ENCODE data around the gene NEO1.
A peak's percentile ranks its signal among the peaks of the same experiment; 100 is the strongest.
"Not testable (repeated sequence)": the region's sequence is repeated elsewhere in the genome, so short reads cannot be mapped to it uniquely, and the experiment has no call there.

Gene NEO1

DNA sequence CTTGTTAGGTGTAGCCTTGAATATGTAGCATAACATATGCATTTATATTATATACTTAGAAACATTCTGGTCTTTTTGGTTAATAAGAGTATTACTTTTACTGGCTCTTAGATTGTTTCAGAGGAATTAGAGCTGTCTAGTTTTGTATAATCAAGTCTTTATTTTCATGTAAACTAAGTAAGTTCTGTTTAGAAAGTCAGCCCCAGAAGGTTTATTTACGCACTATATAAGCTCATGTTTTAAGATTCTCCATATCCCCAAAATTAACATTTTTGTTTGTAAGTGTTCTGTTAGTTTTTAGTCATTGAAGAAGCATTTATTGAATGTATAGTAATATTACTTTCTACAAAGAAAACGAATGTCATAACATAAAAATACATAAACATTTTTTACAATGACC lies 158.4 kb downstream of the NEO1 start:
- DNase-seq (ENCODE audit: low read depth) = no peak

DNA sequence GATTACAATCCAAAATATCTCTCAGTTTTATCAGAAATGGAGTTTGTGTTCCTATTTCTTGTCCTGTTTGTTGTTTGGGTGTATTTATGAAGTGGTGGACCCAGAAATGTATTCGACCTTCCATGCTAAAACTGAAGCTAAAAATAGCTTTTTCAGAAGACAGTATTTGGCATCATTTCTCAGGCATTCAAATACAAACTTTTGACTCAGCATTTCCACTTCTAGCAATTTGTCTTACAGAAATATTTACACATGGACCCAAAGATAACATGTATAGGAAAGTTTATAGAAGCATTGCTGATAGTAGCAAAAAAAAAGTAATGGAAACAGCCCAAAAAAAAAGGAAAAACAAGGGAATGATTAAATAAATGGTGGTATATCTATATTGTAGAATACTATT lies 160.2 kb downstream of the NEO1 start:
- DNase-seq (ENCODE audit: low read depth) = no peak

DNA sequence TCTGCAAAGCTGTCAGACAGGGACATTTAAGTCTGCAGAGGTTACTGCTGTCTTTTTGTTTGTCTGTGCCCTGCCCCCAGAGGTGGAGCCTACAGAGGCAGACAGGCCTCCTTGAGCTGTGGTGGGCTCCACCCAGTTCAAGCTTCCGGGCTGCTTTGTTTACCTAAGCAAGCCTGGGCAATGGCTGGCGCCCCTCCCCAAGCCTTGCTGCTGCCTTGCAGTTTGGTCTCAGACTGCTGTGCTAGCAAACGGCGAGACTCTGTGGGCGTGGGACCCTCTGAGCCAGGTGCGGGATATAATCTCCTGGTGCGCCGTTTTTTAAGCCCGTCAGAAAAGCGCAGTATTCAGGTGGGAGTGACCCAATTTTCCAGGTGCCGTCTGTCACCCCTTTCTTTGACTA lies 169.2 kb downstream of the NEO1 start:
- DNase-seq (ENCODE audit: low read depth) = not testable (repeated sequence)

DNA sequence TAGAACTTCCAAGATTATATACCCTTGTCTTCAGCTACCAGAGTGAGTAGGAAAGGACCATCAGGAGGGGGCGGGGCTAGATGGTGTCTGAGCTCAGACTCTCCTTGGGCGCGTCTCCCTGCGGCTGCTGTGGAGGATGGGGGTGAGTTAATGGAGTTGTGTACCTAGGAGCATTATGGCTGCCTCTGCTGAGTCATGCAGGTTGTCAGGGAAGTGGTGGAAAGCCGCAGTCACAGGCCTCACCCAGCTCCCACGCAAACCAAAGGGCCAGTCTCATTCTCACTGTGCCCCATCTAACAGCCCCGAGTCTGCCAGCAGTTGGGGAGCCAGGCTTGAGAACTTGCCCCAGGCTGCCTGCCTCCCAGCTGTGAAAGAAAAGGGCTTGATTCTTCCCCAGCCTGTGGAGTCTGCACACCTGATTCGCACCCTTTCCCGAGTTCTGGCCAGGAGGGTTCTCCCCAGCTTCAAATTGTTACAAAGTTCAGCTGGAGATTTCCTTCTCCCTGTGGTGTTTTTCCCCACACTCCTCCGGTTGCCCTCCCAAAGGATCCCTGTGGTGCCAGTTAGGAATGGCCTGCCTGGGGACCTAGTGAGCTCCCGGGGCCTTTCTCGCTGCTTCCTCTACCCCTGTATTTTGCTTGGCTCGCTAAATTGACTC lies 173.2 kb downstream of the NEO1 start:
- no peak for DNase-seq (ENCODE audit: low read depth)

DNA sequence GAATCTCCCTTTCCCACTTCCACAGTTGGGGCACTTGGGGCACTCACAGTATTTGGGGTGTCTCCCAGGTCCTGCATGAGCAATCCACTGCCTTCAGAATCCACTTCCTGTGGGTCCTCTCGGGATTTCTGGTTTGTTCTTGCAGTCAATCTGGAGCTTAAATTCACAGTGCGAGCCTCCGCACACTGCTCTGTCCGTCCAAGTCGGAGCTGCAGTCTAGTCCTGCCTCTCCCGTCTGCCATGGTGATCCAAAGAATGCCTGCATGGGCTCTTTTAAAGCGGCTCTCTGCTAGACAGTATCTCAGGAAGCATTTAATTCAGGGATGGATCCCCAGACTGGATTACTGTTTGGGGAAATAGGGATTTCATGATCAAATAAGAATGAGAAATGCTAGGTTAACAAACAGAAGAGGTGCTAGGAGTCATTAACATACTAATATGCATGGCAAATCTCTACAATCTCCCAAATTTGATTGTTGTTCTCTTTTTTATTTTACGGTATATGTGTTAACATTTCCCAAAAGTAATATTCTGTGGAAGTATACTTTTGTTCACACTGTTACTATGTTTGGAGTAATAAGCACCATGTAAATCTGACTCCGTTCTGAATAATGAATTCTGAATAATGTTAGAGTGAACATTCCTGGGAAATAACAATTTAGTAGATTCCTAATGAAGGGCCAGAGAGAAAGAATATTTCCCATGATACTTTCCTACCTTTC lies 174.0 kb downstream of the NEO1 start:
- DNase-seq (ENCODE audit: low read depth) = no peak

DNA sequence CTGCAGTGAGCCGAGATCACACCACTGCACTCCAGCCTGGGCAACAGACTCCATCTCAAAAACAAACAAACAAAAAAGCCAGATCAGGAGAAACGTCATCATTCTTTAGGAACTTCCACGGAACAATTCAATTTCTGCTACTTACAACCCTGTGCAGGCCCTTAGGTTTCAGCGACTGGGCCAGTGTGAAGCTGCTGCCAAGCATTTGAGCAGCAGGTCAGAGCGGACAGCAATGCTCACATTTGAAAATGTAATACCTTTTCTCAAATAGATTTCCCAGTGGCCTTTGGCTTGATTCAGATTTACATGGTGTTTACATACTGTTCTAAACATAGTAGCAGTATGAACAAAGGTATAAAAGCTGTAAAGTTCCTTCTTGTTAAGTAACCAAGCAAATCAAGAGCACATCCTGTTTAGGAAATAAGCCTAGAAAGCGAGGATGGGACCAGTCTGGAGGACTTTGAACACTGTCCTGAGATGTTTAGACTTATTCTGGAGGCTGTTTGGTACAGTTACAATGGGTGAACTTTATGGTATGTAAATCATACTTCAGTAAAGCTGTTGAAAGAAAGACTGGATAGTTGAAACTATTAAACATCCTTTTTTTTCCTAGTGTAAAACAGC lies 175.3 kb downstream of the NEO1 start:
- no peak for DNase-seq (ENCODE audit: low read depth)

DNA sequence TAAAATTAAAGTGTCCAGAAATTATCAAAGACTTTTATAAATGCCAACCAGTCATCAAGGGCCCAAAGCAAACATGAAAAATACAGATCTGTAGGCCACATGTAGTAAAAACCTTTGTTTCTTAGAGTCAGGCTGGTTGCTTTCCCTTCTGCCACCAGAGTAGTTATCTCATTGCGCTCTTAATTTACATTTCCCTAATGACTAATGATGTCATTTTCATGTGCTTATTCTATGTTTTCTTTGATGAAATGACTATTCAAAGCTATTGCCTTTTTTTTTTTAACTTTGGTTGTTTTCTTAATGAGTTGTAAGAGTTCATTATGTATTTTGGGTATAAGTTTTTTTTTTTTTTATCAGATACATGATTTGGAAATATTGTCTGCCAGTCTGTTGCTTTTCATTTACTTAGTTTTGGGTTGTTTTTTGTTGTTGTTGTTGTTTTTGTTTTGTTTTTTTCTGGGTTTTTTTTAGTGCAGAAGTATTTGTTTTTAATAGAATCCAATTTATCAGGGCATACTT lies 175.9 kb downstream of the NEO1 start:
- no peak for DNase-seq (ENCODE audit: low read depth)

DNA sequence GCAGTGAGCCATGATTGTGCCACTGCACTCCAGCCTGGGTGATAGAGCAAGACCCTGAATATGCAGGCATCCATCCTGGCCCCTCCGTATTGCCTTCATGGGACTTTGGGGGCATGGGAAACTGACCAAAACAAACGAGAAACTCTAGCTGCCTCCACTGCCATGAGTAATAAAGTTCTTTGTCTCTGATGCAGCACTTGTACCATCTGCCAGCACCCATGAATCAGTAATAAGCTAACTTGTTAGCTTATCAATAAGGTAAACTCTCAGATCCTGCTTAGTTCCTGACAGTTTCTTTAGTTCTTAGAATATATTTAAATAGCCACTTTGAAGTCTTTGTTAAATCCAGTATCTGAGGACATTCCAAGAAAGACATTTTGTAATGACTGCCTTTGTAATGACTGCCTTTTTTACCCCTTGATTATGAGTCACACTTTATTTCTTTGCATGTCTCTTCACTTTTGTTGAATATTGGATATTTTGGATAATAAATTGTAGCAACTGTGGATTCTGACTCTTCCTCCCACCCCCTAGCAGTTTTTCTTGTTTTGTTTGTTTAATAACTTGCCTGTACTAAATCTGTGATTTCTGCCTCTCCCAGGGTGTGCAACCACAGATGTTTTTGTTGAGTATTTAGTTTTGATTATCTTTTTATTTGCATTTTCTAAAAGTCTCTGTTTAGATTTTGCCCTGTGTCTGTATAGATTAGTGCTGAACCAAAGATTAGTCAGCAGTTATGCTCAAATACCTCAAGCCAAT lies 179.6 kb downstream of the NEO1 start:
- no peak for DNase-seq (ENCODE audit: low read depth)

DNA sequence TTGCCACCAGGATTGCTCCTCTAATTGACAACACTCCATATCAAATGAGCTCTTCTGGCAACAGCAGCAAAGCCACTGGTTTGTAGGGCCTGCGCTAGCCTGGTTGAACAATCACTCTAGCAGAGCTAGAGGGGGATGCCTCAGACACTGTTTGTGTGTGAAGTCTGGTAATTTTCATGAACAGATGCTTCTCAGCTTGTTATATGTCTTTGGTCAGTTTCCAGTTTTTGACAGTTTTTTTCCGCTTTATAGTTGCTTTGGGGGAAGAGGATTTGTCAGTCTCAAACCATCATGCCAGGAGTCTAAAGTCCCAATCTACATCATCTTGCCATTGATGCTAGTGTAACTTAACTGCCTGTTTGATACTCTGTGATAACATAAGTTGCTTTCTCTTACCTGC lies 180.5 kb downstream of the NEO1 start:
- DNase-seq (ENCODE audit: low read depth) = no peak

DNA sequence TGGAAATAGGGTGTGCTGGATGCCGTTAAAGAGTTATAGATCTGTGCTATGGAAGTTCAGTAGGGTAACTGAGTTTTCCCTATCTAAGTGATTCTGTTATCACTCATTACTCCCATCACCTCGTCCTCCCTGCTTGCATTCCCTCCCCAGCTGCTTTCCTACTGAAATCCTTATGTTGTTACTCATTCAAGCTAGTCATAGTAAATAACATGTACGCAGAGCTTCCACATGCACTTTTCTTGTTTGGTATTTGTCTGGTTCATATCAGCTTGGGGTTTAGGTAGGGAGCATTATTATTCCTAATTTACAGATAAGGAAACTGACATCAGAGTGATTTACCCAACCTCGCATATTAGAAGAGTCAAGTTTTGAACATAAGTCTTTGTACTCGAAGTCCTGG lies 181.4 kb downstream of the NEO1 start:
- DNase-seq (ENCODE audit: low read depth) = no peak

DNA sequence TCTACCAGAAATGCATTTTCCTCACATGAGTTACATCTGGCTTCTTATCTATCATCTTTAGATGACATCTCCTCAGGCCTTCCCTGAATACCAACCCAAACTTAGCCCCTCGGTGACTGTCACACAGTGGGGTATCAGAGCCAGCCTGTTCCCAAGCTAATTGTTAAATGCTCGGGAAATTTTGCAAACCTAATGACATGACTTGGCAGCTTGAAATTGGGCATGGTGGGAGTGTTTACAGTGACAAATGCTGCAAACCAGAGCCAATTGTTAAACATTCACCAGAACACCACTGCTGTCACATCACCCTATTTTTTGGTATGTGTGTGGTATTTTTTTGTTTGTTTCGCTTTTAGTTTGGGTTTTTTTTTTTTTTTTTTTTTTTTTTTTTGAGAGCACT lies 185.6 kb downstream of the NEO1 start:
- DNase-seq (ENCODE audit: low read depth) = no peak

DNA sequence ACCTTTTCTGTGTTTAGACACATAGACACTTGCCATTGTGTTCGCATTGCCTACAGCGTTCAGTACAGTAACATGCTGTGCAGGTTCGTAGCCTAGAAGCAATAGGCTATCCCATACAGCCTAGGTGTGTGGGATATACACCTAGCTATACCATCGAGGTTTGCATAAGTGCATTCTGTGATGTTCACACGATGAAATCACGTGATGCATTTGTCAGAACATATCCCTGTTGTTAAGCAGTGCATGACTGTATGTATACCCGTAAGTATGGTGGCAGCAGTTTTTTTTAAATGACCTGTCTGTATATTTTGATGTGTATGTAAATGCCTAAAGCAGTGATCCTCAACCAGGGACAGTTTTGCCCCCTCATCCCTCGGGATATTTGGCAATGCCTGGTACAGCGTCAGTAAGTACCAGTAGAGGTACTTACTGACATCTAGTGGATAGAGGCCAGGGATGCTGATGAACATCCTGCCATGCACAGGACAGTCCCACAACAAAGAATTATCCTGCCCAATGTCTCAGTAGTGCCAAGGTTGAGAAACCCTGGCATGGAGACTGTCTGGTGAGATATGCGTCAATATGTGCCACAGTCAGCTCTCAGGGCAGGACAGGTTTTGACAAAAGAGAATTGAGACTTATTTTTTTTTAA lies 187.4 kb downstream of the NEO1 start:
- no peak for DNase-seq (ENCODE audit: low read depth)

DNA sequence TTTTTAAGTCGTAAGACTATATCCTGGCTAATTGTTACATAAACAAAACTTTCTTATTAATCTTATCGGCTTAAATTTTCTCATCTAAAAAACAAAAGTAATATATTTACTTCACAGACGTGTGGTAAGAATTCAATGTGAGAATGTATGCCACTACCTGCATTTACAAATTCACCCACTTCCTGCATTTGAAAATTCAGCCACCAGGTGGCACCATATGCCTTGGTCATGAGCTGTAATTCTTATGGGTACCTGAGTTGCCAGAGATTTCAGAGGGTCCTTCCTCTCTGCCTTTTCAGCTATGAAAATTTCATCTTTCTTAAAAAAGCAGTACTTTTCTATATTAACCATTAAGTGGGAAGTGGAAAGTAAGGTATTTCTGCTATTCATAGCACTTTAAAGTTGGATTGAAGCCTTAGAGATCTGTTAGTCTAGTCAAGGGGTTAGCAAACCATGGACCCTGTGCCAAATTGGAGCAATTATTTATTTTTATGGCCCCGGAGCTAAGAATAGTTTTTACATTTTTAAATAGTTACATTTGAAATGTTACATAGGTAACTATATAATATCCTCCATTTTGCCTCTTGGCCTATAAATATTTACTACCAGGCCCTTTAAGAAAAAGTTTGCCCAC lies 188.7 kb downstream of the NEO1 start:
- peak; percentile 54 for DNase-seq (ENCODE audit: low read depth)

DNA sequence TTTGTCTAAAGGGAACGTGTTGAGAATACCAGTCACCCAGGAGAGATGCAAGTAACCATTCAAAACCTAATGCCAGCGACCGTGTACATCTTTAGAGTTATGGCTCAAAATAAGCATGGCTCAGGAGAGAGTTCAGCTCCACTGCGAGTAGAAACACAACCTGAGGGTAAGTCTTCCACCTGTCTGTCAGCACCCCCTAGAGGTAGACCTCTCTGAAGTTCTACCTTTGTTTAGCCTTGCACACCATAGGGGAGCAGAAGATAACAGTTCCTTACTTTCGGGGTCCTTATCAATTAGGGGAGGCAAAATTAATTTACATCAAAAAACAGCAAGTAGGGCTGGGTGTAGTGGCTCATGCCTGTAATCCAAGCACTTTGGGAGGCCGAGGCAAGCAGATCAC lies 192.1 kb downstream of the NEO1 start:
- DNase-seq (ENCODE audit: low read depth) = no peak

DNA sequence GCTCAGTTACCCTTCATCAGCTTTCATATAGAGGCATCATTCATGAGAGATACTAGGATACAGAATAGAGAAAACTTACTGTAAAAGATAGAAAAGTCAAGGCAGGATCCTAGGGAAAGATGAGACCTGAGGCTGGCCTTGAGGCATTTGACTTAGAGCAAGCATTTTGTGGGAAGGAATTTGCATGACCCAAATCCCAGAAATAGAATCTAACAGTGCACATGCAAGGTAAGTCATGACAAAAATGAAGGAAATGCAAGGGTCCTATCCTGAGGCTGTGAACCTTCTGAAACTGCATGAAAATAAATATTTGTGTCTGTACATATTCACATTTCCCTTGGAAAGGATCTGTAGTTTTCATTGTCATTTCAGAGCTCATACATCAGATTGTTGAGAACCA lies 194.2 kb downstream of the NEO1 start:
- DNase-seq (ENCODE audit: low read depth) = no peak

DNA sequence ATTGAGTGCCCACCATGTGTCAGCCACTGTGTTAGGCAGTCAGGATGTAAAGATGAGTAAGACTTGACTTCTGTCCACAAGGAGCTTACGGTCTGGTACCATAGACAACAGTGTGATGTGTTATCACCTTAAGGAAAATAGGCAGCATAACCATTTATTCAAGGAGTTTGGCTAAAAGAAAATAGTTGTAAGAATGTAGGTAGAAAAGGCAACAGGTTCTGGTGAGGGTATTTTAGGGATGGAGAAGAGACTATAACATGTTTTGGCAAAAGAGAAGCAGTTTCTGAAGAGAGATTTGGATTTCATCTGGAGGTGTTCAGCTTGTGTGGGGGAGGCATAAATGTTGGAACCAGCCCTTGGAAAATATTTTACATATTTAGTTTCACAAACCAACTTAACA lies 194.6 kb downstream of the NEO1 start:
- DNase-seq (ENCODE audit: low read depth) = no peak

DNA sequence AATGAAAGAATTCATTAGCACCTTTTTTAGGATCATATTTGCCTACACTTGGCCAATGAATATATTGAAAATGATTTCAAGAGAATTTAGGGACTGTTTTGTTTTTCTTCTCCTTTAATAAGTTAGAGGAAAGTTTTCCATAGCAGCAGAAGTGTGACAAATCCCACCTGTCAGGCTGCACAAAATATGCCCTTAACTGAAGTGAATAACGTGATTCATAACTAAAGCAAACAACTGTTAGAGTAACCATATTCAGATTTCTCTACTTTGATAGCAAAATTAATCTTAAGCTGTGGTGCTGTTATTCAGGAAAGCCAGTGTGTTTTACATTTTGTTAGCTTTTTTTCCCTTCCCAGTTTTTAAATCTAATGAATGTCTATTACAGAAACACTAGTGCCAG lies 195.1 kb downstream of the NEO1 start:
- no peak for DNase-seq (ENCODE audit: low read depth)

DNA sequence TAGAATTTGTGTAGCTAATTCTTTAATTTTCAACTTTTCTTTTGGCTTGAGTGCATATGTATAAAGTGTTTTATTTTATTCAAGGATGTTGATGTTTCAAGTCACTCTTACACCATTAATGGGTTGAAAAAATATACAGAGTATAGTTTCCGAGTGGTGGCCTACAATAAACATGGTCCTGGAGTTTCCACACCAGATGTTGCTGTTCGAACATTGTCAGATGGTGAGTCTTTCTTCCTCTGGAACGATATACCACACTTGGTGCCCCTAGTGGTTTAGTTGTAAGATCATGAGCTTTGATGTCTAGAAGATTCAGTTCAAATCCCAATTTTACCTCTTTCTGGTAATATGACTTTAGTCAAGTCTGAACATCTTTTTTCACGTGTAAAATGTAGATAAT lies 197.2 kb downstream of the NEO1 start:
- DNase-seq (ENCODE audit: low read depth) = no peak

DNA sequence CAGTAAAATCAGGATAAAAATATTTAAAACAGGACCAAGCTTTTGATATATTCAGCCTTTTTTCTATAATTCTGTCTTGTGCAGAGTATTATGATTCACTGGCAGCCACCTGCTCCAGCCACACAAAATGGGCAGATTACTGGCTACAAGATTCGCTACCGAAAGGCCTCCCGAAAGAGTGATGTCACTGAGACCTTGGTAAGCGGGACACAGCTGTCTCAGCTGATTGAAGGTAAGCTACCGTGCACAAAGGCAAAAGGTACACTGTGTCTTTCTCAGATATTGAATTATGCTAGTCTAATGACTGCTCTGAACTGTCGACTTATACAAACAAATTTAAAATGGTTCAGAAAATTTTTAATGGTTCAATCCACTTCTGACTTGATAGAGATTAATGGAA lies 202.3 kb downstream of the NEO1 start:
- DNase-seq (ENCODE audit: low read depth) = no peak

DNA sequence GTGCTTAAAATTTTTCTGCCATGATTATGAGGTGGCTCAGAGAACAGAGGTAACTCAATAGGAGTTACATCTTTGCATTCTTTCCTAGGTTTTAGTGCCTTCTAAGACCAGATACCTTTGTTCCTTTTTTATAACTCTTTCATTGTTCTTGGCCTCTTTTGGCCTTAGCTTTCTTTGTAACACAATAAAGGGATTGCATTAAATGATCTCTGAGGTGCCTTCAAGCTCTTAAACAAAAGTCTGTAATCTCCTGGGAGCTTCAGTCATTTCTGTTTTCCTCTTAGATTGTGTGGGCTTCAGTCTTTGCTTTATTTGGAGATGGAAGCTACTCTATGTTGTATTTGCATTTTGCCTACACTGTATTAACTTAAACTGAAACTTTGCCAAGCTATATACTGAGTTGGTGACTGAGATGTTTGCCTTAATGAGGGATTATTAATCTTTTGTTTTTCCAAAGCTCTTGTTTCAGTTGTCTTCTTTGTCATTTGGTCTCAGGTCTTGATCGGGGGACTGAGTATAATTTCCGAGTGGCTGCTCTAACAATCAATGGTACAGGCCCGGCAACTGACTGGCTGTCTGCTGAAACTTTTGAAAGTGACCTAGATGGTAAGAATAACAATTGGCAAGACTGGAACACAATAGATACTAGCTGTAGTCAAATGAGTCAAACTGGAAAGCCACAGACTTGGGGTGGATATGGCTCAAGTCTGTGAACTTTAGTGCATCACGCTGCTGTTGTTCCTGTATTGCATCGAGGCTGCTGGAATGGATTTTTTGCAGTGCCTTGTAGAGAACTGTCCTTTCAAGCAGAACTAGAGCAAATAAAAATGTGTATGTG lies 206.2 kb downstream of the NEO1 start:
- no peak for DNase-seq (ENCODE audit: low read depth)

DNA sequence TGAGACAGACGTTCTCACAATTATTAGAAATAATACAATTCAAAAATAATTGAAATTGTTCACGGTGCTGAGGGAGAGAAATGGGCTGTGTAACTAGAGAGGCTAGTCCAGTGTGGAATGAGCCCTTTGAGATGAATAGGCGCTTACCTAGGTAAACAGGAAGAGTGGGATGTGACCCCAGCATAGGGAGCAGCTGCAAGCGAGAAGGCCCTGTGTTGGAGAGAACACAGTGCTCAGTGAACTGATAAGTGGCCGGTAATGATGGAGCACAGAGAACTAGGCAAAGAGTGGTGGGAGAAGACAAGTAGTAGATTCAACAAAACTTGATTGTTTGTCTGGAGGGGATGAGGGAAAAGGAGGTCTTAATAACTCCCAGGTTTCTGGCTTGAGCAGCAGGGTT lies 212.6 kb downstream of the NEO1 start:
- DNase-seq (ENCODE audit: low read depth) = no peak

All from activated gamma-delta T cell treated with anti-CD3 and anti-CD28 coated beads, Interleukin-2, amount 50 U/mL, for 16 hours (primary cell).